Measurements from ENCODE around the gene AFG3L2.

AFG3L2 gene

GRCh38 chr18:12398625-12399024 lies 21.6 kb upstream of the AFG3L2 start:
- CTCF ChIA-PET, result no interaction called here
- TF ChIP-seq, protein P1, sequence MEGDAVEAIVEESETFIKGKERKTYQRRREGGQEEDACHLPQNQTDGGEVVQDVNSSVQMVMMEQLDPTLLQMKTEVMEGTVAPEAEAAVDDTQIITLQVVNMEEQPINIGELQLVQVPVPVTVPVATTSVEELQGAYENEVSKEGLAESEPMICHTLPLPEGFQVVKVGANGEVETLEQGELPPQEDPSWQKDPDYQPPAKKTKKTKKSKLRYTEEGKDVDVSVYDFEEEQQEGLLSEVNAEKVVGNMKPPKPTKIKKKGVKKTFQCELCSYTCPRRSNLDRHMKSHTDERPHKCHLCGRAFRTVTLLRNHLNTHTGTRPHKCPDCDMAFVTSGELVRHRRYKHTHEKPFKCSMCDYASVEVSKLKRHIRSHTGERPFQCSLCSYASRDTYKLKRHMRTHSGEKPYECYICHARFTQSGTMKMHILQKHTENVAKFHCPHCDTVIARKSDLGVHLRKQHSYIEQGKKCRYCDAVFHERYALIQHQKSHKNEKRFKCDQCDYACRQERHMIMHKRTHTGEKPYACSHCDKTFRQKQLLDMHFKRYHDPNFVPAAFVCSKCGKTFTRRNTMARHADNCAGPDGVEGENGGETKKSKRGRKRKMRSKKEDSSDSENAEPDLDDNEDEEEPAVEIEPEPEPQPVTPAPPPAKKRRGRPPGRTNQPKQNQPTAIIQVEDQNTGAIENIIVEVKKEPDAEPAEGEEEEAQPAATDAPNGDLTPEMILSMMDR (IDR thresholded peaks at IDR 0.05; ENCODE audit: control extremely low read depth, extremely low read depth, low read depth, missing control alignments), result no peak
- POLR2A ChIA-PET, result no interaction called here
- DNase-seq (ENCODE audit: extremely low spot score), result no peak

DNA sequence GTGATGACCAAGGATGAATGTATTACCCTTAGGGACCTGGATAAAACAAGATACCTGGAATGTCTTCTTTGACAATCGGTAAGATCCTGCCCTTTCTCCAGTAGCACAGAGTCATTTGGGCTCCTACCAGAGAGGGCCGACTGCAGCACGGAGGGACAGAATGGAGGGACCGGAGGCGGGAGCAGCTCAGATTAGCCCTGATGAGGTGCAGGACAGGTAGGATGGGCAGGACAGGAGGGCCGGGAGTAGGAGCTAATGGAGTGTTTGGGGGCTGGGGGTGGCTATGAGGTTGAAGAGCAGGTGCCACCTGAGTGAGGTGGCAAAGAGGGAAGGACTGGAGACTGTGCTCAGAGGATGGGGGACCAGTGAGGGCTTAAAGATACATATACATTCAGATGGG lies 20.8 kb upstream of the AFG3L2 start:
- ChIA-PET CTCF (no interaction called here), POLR2A (no interaction called here)
- DNase-seq (ENCODE audit: extremely low spot score), result no peak
- TF ChIP-seq, protein P1 (IDR thresholded peaks at IDR 0.05; ENCODE audit: control extremely low read depth, extremely low read depth, low read depth, missing control alignments), result no peak

GRCh38 chr18:12397254-12397653 lies 20.2 kb upstream of the AFG3L2 start:
- ChIA-PET CTCF (no interaction called here), POLR2A (no interaction called here)
- no peak for DNase-seq (ENCODE audit: extremely low spot score)
- TF ChIP-seq, protein P1 (IDR thresholded peaks at IDR 0.05; ENCODE audit: control extremely low read depth, extremely low read depth, low read depth, missing control alignments), result no peak

GRCh38 chr18:12394428-12394827 lies 17.4 kb upstream of the AFG3L2 start:
- ChIA-PET CTCF (interaction anchor here (0.7 to 7.3 kb wide), 8 partner anchors 8 to 550 kb away, joined by 3 to 121 read pairs (median 14); partner anchors contain the start of genes AFG3L2, PRELID3A and SPIRE1), POLR2A (no interaction called here)
- DNase-seq (ENCODE audit: extremely low spot score), result no peak
- TF ChIP-seq, protein P1 (IDR thresholded peaks at IDR 0.05; ENCODE audit: control extremely low read depth, extremely low read depth, low read depth, missing control alignments), result peak; percentile 29

DNA sequence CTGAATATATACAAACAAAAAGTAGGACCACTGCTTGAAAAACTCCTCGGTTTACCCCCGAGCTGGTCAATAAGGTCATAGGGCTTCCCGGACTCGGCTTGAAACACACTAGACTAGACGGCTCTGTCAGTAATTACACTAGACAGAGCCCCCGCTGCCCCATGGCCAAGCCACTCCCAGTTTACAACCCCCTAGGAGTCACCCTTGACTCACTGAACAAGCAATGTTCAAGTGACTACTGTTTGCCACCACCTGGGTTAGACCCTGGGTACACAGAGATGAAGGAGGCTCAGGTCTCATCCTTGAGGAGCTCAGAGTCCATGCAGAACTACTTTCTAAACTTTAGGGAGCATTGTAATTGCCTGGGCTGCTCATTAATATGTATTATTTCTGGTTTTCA lies 17.0 kb upstream of the AFG3L2 start:
- CTCF ChIA-PET, result interaction anchor here (0.7 to 7.3 kb wide), 13 partner anchors 9 to 551 kb away, joined by 3 to 121 read pairs (median 7); partner anchors contain the start of genes AFG3L2, PRELID3A and SPIRE1
- TF ChIP-seq, protein P1 (IDR thresholded peaks at IDR 0.05; ENCODE audit: control extremely low read depth, extremely low read depth, low read depth, missing control alignments), result no peak
- DNase-seq (ENCODE audit: extremely low spot score), result no peak
- POLR2A ChIA-PET, result no interaction called here

DNA sequence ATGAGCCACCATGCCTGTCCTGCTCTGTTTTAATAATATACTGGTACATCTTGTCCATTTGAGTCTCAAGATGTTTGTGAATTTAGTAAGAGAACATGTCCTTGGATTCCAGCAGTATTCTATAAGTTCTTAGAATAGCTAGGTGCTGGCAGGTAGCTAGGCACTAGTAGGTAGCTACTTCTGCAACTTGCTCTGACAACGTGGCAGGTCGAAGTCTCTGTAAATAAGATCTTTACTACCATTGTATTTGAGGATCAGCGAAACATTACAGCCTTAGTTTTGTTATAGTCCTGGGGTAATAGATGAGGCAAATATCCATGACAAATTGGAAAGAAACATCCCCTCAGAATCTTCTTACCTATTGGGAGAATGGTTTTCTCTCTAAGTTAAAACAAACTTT lies 16.5 kb upstream of the AFG3L2 start:
- DNase-seq (ENCODE audit: extremely low spot score), result no peak
- POLR2A ChIA-PET, result no interaction called here
- TF ChIP-seq, protein P1 (IDR thresholded peaks at IDR 0.05; ENCODE audit: control extremely low read depth, extremely low read depth, low read depth, missing control alignments), result no peak
- CTCF ChIA-PET, result interaction anchor here (0.6 to 7.3 kb wide), 16 partner anchors 9 to 766 kb away, joined by 3 to 121 read pairs (median 6); partner anchors contain the start of genes AFG3L2, PRELID3A and SPIRE1

All from GM10248 (cell line).